HT1080 (cell line): ENCODE measurements around the gene RNASE12. TPM values are rescaled to one million over a fixed set of nuclear protein-coding genes. Genes with fewer than 3 reads are reported as not detected.
A peak's percentile ranks its signal among the peaks of the same experiment; 100 is the strongest.
"Not testable (repeated sequence)": the region's sequence is repeated elsewhere in the genome, so short reads cannot be mapped to it uniquely, and the experiment has no call there.

Experiments used
- DNase-seq: peaks from one replicate; pipeline ENCODE4 v3.0.0-alpha.2; 2015; ENCODE audit warnings: low read depth
- polyA plus RNA-seq, 2 experiments: library from polyadenylated mRNA; depleted of rRNA; stranded (reverse); fragments of >200 nt; gene quantifications; 2 replicates each; pipeline ENCODE4 v1.2.3, GENCODE V29; 2015
- total RNA-seq: library from RNA; depleted of rRNA; stranded (reverse); fragments of >200 nt; shearing (Covaris generic); gene quantifications from 2 replicates; pipeline ENCODE4 v1.2.3, GENCODE V29; 2014; rRNA removed

RNASE12 gene
- total RNA-seq: not detected in 2 replicates
- polyA plus RNA-seq (2015; cell fraction: cytosol; rRNA removed): not detected in 2 replicates
- polyA plus RNA-seq (2015; cell fraction: nucleus; rRNA removed): not detected in 2 replicates

GRCh38 chr14:20591235-20591634 lies at the start of gene RNASE12:
Gene RNASE12 (minus strand): TSS chr14:20591376. CDS start chr14:20590723, 653 bp downstream.
- no peak for DNase-seq

DNA sequence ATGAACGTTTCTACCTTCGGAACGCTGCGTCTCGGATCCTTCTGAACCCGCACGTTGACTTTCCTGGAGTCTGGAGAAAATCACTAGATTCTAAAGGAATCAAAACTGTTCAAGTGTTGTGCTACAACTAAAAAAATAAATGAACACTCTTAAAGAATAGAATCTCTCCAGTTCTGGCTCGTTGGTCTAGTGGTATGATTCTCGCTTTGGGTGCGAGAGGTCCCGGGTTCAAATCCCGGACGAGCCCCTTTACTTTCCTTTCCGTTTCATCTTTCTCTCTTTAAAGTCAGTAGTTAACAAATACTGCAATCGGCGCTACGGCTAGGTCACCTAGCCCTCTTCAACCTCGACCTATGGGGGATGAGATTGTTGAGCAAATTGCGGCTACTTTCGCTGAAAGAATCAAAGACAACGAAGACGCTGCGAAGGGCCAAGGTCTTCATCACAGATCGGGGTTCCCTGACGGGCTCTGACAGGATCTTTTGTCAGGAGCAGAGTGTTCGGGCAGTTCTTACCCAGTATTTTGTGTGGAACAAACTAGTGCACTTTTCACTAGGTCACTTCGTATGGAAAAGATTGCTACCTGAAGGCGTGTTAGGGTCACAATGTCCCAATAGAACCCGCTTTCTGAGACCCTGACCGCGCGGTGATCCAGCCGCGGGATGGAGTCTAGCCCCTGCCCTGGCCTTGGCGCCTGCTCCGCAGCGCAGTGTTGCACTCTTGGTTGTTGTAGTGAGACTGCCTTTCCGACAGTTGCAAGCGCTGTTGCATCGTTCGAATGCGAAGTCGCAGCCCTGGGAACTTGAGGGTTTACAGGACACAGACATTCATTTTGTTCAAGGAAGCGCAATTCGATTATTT lies 41.9 kb upstream of the RNASE12 start:
- DNase-seq: peak; percentile 95

- DNase-seq: no peak
Observed at GRCh38 chr14:20632448-20632830, 41.3 kb upstream of the RNASE12 start.

DNA sequence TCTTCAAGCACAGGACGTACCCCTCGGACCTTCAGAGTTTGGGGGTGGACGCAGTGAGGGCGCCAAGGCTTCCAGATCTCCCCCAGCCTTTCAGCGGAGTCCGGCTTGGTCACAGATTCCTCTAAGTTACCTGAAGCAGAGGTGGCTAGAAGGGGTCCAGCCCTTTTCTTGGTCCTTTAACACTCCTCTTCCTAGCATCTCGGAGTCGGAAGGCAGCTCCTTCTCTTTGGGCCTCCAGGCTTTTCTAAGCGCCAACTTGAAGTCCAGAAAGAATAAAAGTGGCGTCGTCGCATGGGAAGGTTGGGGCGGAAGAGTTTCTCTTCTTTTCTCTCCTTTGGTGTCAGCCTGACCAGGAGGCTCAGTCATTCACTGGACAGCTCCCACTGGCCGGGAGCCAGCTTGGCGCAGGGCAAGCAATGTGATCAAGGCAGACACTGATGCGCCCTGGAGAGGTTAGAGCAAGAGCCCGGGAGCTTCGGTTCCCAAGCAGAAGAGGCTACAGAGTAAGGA lies 40.8 kb upstream of the RNASE12 start:
- peak; percentile 54 for DNase-seq

- DNase-seq: peak; percentile 73
Observed at GRCh38 chr14:20631023-20631879, 40.1 kb upstream of the RNASE12 start.

- peak; percentile 84 for DNase-seq
Observed at GRCh38 chr14:20630340-20631022, 39.3 kb upstream of the RNASE12 start.

DNA sequence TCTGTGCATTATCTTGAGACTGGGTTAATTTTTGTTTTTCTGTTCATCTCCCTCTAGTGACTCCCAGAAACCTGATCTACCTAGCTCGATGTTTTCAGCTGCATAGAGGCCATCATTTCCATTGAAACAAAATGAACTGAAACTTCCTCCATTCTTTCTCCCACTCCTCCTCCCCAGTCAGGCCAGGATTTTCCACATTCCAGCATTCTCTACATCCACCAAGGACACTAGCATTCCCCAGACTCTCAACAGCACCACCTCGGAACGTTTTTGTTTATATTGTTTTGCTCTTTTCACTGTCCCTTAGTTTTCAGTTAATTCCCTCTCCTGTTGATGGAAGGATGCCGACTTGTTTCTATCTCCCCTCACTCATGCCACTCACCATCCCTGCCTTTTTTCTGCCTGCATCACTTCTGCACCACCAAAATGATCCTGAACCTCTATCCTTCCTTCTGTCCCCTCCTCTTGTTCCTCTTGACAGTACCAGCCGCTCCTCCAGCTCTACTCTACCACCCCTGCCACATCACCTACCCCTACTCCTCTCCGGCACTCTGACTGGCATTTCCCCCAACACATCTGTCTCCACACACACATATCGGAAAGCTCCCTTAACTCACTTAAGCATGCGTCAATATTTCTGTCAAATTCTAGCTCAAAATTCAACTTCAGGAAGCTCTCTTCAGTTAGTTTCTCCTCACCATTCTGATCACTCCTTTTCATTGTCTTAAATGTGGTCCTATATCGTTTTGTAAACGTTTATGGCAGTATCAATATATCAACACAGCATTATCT lies 37.1 kb upstream of the RNASE12 start:
- no peak for DNase-seq

GRCh38 chr14:20627346-20628027 lies 36.3 kb upstream of the RNASE12 start:
- DNase-seq: no peak

- DNase-seq: no peak
Observed at GRCh38 chr14:20626274-20626673, 35.1 kb upstream of the RNASE12 start.

DNA sequence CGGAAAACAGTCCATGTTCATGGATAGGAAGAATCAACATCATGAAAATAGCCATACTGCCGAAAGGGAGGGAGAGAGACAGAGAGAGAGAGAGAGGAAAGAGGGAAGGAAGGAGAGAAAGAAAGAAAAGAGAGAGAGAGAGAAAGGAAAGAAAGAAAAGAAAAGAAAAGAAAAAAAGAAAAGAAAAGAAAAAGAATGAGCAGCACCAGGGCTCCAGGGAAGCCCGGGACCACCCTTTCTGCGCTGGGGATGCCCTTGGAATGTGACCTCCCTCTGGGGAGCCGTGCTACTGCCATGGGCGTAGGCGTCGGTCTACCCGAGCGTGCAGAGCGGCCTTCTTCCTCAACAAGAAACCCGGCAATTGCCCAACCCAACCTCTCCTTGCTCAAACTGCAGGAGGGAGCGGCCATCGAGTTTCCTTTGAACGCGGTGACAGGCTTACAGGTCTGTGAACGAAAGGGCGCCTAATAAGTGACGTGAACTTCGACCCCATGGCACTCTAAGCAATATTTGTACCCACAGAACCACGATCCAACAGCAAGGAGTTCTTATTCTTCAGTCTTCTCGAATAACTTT lies 33.4 kb upstream of the RNASE12 start:
- DNase-seq: peak; percentile 68

DNA sequence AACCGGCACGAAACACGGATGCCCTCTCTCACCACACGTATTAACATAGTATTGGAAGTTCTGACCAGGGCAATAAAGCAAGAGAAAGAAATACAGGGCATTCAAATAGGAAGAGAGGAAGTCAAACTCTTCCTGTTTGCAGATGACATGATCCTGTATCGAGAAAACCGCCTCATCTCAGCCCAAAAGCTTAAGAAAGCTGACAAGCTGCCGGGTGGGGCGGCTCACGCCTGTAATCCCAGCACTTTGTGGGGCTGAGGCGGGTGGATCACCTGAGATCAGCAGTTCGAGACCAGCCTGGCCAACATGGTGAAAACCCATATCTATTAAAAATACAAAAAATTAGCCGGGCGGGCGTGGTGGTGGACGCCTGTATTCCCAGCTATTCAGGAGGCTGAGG lies 32.6 kb upstream of the RNASE12 start:
- peak; percentile 50 for DNase-seq

DNA sequence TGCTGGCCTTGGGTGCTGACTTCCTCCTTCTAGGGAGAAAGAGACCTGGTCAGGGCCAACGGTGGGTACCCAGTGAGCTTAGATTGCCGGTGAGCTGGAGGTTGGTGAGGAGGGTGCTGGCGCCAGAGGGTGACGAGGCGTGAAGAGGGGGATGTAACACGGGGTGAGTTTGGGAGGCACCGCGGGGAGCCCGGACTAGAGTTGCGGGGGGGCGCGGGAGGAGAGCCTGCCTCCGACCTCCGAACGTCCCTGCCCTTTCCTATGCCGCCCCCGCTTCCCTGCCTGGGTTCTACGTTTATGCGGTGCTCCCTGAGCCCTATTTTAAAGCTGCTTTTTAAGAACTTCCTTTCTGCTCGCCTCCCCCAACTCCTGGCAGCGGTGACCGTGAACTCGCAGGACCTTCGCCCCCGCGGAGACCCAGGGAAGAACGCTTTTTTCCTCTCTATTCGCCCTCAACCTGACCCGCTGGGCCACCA lies 31.7 kb upstream of the RNASE12 start:
- DNase-seq: no peak

- no peak for DNase-seq
Observed at GRCh38 chr14:20620798-20621478, 29.8 kb upstream of the RNASE12 start.

- DNase-seq: not testable (repeated sequence)
Observed at GRCh38 chr14:20619688-20620087, 28.5 kb upstream of the RNASE12 start.

DNA sequence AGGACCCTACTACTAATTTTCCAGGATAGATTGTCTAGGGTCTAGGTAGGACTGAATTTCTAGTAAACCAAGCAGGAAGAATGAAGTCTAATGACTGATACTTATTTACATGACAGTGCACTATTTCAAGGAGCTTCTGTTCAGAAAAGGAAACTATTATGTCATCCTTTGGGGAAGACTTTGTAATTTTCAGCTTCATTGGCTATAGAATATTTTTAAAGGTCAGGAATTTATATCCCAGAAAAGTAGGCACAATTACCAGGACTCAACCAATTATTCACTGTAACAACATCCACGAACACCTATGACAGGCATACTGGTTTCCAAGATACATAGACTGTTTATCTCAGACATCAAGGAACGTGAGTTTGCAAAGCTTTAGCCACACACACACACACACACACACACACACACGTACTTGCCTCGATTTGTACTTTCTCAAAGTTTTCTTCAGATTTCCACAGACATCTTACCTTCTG lies 27.1 kb upstream of the RNASE12 start:
- DNase-seq: no peak

DNA sequence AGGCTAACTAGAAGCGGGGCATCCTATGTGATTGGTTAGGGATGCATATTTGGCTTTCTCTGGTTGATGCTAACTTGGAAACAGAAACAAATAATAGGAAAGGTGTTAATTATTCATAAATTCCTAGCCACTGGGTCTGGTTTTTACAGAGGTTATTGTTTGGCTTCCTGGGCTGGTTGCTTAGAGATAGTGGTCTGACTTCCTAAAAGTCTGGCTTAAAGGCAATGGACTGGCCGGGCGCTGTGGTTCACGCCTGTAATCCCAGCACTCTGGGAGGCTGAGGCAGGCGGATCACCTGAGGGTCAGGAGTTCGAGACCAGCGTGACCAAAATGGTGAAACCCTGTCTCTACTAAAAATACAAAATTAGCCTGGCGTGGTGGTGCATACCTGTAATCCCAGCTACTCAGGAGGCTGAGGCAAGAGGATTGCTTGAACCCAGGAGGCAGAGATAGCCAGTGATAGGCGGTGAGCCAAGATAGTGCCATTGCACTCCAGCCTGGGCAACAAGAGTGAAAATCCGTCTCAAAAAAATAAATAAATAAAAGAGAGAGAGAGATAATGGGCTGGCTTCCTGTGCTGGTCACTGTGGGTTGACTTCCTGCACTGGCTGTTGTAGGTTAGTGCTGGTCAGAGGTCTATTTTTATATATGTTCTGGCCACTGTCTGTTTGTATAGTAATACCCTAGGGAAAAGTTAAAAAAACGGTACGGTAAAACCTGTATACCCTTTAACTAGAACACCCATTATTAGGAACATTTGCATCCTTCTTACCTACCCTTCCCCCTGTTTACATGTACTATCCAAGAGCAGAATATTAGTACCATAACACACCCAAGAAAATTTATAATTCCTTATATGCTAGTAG lies 26.2 kb upstream of the RNASE12 start:
- no peak for DNase-seq

GRCh38 chr14:20615996-20616395 lies 24.8 kb upstream of the RNASE12 start:
- no peak for DNase-seq
